ENCODE measurements around the gene ANTXR2.

Gene ANTXR2

GRCh38 chr4:79863333-79863732 lies 209.7 kb downstream of the ANTXR2 start:
- DNase-seq (ENCODE audit: low read depth), result no peak
- no peak overlapping the region for H3K4me3 ChIP-seq (ENCODE audit: low read length)

GRCh38 chr4:79862821-79863220 lies 210.2 kb downstream of the ANTXR2 start:
- H3K4me3 ChIP-seq (ENCODE audit: low read length), result no peak overlapping the region
- TF ChIP-seq, protein P1, sequence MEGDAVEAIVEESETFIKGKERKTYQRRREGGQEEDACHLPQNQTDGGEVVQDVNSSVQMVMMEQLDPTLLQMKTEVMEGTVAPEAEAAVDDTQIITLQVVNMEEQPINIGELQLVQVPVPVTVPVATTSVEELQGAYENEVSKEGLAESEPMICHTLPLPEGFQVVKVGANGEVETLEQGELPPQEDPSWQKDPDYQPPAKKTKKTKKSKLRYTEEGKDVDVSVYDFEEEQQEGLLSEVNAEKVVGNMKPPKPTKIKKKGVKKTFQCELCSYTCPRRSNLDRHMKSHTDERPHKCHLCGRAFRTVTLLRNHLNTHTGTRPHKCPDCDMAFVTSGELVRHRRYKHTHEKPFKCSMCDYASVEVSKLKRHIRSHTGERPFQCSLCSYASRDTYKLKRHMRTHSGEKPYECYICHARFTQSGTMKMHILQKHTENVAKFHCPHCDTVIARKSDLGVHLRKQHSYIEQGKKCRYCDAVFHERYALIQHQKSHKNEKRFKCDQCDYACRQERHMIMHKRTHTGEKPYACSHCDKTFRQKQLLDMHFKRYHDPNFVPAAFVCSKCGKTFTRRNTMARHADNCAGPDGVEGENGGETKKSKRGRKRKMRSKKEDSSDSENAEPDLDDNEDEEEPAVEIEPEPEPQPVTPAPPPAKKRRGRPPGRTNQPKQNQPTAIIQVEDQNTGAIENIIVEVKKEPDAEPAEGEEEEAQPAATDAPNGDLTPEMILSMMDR (conservative IDR thresholded peaks at IDR 0.05; ENCODE audit: low read length), result no peak
- no peak for DNase-seq (ENCODE audit: low read depth)

More at GRCh38 chr4:79863333-79863732, 209.7 kb downstream of the ANTXR2 start:
- TF ChIP-seq, protein P1 (conservative IDR thresholded peaks at IDR 0.05; ENCODE audit: low read length), result no peak

- TF ChIP-seq, protein P1 (conservative IDR thresholded peaks at IDR 0.05; ENCODE audit: low read length), result no peak
- DNase-seq (ENCODE audit: low read depth), result no peak
- no peak overlapping the region for H3K4me3 ChIP-seq (ENCODE audit: low read length)
These were observed 215.2 kb downstream of the ANTXR2 start for GRCh38 chr4:79857811-79858210.

GRCh38 chr4:79856196-79856595 lies 216.8 kb downstream of the ANTXR2 start:
- DNase-seq (ENCODE audit: low read depth), result no peak
- H3K4me3 ChIP-seq (ENCODE audit: low read length), result no peak overlapping the region
- TF ChIP-seq, protein P1 (conservative IDR thresholded peaks at IDR 0.05; ENCODE audit: low read length), result no peak

DNA sequence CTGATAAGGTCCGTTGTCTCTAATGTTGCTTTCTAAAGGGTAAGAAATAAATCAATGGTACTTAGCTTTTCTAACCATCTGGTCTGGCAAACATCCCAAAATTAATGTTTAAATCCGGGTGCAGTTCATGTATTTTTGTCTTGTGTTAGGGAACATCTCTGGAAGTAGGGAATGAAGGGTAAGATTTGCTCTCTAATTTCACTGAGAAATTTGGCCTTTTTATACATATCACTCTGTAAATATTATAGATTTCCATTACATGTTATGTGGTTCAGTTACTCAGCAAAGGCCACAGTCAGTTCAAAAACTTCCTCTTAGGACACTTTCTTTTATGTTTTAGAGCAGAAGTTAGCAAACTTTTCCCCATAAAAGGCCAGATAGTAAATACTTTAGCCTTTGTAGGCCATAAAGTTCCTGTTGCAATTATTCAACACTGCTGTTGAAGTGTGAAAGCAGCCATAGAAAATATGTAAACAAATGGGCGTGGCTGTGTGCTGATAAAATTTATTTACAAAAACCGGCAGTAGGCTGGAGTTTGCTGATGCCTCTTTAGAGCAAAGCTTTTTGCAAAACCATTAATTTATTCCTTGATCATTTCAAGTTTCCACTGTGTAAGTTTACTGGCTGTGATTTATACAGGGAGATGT lies 218.1 kb downstream of the ANTXR2 start:
- peak; percentile 38 for DNase-seq (ENCODE audit: low read depth)
- no peak overlapping the region for H3K4me3 ChIP-seq (ENCODE audit: low read length)
- TF ChIP-seq, protein P1 (conservative IDR thresholded peaks at IDR 0.05; ENCODE audit: low read length), result no peak

GRCh38 chr4:79852305-79852730 lies 220.7 kb downstream of the ANTXR2 start:
- no peak overlapping the region for H3K4me3 ChIP-seq (ENCODE audit: low read length)
- TF ChIP-seq, protein P1 (conservative IDR thresholded peaks at IDR 0.05; ENCODE audit: low read length), result no peak
- DNase-seq (ENCODE audit: low read depth), result peak; percentile 78

DNA sequence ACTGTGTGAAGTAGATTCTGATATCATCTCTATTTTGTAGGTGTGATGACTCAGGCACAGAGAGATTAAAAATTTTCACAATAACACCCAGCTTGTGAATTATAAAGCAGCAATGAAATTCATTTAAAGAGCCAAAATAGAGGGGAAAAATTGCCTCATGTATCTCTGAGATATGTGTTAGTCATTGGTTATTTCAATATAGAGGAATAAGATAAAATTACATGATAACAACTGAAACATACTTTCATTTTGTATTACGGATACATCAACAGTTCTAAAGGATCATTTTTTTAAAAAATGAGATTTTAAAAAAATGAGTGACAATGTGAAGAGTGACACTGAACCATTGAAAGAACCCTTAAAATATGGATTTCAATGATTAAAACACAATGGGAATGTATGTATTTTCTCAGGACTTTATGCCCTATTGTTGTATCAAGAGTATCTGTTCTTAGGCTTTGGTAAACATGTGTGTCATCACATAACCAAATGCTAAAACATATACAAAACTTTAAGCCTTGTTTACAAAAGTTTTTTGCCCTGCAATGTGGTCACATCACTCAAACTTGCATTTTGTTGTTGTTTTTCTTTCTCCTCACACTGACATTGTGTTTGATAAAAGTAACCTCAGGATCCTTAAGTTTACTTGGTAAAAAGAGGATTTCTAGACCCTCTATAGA lies 221.3 kb downstream of the ANTXR2 start:
- no peak overlapping the region for H3K4me3 ChIP-seq (ENCODE audit: low read length)
- TF ChIP-seq, protein P1 (conservative IDR thresholded peaks at IDR 0.05; ENCODE audit: low read length), result no peak
- no peak for DNase-seq (ENCODE audit: low read depth)
